Stimulated activated CD8-positive, alpha-beta memory T cell treated with anti-CD3 and anti-CD28 coated beads, Interleukin-12 subunit alpha, Interleukin-12 subunit beta, amount 100 ng/mL, for 24 hours (primary cell): ENCODE results near the gene PTBP3.
"Not testable (repeated sequence)": the region's sequence is repeated elsewhere in the genome, so short reads cannot be mapped to it uniquely, and the experiment has no call there.

Experiments used
- DNase-seq: peaks from one replicate; pipeline ENCODE4 v3.0.0-alpha.2; 2020; ENCODE audit errors: extremely low read depth

The PTBP3 gene

DNA sequence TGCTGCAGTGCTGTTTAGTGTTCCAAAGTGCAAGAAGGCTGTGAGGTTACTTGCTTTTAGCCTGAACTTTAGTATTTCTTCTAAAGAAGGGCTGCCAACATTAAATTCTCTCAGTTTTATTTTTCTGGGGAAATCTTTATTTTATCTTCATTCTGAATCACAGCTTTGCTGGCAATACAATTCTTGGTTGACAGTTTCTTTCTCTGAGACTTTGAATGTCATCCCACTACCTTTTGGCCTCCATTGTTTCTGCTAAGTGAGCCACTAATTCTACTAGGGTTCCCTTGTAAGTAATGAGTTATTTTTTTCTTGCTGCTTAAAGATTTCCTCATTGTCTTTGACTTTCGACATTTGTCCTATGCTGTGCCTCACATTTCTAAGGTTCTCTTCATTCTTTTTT is 126.0 kb downstream of the PTBP3 start:
- DNase-seq = no peak

DNA sequence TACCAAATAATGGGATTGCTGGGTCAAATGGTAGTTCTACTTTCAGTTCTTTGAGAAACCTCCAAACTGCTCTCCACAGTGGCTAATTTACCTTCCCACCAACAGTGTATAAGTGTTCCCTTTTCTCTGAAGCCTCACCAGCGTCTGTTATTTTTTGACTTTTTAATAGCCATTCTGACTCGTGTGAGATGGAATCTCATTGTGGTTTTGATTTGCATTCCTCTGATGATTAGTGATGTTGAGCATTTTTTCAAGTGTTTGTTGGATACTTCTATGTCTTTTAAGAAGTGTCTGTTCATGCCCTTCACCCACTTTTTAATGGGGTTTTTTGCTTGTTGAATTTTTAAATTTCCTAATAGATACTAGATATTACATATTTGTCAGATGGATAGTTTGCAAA is 129.9 kb downstream of the PTBP3 start:
- DNase-seq = no peak

DNA sequence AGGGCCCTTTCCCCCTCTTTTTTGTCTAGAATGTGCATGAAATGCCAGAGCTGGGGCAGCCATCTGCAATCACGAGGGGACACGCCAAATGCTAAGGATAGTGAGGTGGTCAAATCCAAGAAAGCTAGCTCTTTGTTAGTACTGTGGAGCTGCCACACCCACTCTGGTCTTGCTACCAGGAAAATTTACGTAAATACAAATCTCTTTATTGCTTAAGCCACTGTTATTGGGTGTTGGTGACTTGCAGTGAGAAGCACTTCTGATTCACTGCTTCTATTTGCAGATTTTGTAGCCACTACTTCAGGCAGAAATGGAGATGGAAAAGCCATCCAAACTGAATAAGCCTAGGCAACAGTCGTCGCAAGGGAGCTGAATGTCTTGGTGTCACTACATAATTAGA is 132.7 kb downstream of the PTBP3 start:
- DNase-seq = no peak

- DNase-seq = no peak
Measured at GRCh38 chr9:112198646-112199045, 134.8 kb downstream of the PTBP3 start.

- no peak for DNase-seq
Measured at GRCh38 chr9:112194969-112195431, 138.4 kb downstream of the PTBP3 start.

DNA sequence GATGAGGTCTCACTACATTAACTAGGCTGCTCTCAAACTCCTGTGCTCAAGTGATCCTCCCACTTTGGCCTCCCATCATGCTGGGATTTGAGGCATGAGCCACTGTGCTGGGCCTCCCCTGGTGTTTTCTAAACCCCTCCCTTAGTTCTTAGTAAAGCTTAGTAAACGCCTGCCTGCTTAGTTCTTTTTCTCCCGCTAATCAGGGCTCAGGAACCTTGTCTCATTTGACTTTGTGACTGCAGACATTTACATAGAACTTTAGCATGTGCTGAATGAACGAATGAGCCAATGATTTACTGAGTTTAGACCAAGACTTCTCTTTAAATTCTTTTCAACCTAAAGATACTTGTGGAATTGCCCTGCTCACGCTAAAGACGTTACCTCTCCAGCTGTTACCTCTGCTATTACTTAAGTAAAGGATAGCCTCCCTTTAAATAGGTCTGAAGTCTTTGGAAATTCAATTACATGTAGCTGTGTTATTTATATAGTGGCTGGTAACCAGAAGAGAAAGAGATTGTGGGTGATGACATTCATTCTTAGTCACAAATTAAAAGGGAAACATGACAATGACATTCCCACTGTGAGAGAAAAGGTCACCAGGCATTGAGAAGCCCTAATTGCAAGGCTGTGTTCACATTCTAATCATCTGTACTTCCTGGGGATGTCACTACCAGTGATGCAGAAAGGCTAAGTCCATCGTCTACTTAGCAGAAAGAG is 139.7 kb downstream of the PTBP3 start:
- DNase-seq = no peak

- DNase-seq = not testable (repeated sequence)
Measured at GRCh38 chr9:112190320-112190719, 143.1 kb downstream of the PTBP3 start.

DNA sequence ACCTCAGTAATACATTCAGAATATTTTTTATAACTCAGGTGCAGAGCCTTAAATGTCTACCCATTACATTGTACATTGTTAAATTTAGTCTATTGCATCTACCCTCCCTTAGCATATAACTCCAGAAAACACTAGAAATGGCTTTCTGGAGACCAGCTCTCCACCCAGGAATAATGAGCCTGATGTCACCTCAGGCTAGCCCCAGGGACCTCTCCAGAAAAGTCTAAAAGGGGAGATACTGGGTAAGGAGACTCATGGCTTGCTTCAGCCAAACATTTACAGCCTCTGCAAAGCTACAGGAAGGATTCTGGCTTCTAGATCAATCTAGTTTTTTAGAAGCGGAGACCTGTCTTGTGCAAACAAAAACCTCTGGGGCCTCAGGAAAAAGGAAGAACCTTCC is 144.5 kb downstream of the PTBP3 start:
- no peak for DNase-seq

GRCh38 chr9:112187404-112187803 is 146.0 kb downstream of the PTBP3 start:
- no peak for DNase-seq

- DNase-seq = no peak
Measured at GRCh38 chr9:112186695-112187094, 146.7 kb downstream of the PTBP3 start.

- no peak for DNase-seq
Measured at GRCh38 chr9:112184946-112185345, 148.5 kb downstream of the PTBP3 start.

DNA sequence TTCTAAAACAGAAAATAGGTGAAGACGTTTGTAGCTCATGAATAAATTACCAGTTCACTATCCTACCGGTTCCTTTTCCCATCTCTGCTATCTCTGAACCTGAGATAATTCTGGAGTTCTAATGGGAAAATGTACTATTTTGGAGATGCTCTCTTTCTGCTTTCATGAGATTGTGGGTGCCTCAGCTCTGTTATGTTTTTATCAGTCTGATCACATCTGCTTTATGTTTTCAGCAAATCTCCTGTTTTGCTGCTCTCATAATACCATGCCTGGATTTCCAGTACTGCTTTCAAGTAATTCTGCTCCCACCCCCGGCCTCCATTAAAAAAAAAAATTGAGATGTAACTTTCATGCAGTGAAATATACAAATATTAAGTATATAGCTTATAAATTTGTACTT is 149.2 kb downstream of the PTBP3 start:
- no peak for DNase-seq

DNA sequence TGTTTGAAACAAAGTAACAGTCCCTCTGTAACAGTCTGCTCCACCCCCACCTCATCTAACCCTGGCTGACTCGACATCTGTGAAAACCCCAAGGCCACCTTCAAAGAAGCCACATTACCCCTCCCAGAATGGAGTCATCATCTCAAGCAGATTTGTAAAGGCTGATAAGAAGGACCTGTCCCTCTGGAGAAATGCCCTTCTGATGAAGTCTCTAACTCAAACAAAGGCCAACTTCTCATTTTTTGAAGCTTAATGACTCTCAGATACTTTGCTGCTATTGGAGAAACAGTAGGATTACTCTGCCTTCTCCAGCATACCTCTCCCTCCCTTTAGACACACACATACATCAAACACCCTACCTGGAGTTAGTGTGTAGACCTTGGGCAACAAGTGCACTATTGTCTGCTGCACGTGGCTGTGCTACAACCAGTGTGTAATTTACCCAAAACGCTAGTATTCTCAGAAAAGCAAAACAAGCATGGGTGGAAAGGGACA is 153.0 kb downstream of the PTBP3 start:
- no peak for DNase-seq

DNA sequence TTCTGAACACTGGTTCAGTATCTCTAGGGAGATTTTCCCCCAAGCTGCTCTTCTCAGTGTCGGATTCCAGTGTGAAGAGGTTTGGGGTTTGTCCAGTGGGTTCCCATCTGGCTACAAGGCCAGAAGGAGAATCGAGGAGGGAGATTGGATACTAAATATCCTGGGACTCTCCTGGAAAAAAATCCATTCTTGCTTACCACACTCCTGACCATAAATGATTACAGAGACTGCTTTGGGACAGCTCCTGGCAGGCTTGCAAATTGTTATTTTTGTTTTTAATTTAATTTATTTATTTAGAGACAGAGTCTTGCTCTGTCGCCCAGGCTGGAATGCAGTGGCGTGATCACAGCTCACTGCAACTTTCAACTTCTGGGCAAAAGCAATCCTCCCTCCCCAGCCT is 153.6 kb downstream of the PTBP3 start:
- DNase-seq = no peak

- DNase-seq = no peak
Measured at GRCh38 chr9:112176524-112176923, 156.9 kb downstream of the PTBP3 start.

DNA sequence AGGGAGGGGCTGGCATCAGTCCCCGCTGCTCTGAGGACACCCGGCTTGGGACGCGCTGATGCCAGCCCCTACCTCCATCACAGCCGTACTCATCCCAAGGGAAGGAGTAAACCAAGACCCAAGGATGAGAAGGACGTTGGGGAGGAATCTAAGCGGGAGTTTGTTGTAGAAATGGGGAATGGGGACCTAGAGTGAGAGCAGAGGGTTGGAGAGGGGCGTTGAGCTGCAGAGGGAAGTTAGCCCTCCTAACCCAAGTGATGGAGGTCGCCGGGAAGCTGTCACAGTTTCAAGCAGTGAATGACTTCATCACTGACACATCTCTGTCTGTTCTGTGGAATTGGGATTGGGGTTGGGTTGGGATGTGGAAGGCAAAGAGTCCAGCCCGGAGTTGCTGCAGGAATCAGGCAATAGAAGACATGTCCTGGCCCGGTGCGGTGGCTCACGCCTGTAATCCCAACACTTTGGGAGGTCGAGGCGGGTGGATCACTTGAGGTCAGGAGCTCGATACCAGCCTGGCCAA is 157.6 kb downstream of the PTBP3 start:
- no peak for DNase-seq

DNA sequence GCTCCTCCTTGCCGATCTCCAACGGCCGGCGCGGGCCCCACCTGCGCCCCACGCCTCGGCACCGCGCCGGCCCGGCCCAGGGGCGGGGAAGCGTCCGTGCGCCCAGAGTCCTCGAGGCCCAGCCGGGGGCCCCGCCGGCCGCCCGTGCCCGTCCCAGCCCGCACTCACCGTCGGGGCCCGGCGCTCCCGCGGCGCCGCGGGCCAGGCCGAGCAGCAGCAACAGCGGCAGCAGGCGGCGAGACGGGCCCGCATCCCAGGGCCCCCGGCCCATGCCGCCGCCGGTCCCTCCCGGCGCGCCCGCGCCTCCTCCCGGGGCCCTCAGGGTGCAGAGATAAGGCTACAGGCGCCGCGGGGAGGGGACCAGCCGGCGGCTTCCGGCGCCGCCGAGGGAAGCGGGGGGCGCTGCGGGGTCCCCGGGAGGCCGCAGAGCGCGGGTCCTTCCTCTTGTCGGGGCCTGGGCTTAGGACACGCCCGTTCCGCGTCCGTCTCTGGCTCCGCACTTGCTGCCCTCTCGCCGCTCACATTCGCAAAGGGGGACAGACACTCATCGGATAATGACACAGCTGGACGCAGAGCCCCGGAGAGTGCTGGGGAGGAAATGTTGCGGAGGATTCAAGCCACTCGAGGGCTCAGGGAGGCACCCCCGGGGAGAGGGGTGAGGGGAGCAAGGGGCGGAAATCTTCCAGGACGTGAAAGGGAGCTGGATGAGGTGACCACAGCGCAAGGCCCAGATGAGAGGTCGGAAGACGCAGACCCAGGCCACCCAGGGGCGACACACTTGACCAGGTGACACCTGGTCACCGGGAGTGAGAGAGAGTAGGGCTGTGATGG is 158.2 kb downstream of the PTBP3 start, which contains the start of gene SUSD1:
Gene SUSD1, minus strand, starts transcription at position 333 of the 831 bp plus-strand sequence. Its CDS starts 62 bp downstream, at position 271.
- no peak for DNase-seq

DNA sequence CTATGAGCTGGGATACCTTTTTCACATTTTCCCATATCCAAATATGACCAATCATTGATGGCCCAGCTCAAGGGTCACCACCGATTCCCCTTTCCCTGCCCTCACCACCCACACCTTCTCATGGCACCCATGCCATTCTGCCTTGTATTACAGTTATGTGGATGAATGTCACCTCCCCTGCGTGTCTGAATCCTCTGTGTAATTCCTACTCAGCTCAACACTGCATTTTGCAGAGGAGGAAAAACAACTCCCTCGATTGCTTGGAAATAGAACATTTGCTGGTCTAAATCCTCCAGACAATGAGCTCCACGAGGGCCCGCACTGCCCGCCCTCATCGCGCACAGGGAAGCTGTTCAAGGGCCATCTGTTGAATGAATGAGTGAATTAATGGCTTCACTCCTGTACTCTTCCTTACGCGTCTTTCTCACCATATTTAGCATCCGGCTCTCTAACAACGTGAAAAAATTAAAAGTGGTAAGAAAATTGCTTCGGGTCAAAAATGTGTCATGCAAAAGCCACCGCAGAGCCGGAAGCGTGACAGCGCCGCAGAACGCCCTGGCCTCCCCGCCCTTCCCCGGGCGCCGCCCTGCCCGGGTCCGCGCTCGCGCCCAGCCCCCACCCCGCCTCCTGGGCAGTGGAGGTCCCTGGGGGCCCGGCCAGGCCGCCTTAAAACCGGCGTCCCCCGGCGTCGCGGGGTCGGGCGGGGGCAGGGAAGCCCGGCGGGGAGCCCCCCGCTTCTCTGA is 159.0 kb downstream of the PTBP3 start:
- DNase-seq = peak; percentile 39

DNA sequence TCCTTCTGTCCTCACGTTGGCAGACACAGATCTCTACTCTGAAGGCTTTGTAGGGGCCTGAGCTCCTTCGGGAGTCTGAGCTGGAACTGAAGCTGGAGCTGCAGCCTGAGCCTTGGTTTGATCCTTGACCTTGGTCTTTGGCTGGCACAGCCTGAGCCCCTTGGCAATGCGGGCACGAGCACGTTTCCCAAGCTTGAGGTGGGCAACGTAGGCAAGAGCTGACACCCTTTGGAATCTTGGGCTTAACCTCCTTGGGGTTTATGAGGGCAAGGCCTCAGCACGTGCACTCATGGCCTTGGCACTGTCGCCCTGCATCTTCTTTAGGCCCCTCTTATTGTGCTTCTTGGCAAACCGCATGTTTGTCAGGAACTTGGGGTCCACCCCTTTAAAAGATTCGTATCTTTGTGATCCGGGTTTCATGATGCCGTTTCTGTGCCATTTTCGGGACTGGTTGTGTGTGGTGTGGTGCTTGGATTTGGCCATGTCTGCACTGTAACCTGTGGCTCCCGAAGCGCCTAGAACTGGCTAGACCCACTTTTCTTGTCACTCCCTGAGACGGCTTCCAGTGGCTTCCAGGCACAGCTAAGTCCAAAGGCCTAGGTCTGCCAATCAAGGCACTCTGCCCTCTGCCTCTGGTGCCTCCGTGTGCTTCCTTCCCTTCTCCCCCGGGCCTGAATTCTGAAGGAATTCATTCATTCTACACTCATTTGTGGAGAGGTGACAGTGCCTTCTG is 159.8 kb downstream of the PTBP3 start:
- no peak for DNase-seq

DNA sequence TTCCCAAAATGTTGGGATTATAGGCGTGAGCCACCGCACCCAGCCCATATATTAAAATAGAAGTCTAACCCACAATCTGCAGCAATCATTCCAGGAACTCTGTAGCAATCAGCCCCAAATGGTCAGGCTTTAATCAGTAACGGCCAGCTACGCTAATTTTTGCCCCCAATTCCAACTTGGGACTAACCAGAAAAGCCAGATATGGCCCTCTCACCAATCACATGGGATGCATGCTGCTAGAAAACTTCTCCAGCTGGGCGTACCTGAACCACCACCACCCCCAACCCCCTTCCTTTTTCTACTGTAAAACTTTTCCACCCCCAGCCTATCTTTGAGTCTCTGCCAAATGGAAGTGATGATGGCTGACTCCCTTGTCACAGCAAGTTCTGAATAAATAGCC is 162.5 kb downstream of the PTBP3 start:
- DNase-seq = no peak

DNA sequence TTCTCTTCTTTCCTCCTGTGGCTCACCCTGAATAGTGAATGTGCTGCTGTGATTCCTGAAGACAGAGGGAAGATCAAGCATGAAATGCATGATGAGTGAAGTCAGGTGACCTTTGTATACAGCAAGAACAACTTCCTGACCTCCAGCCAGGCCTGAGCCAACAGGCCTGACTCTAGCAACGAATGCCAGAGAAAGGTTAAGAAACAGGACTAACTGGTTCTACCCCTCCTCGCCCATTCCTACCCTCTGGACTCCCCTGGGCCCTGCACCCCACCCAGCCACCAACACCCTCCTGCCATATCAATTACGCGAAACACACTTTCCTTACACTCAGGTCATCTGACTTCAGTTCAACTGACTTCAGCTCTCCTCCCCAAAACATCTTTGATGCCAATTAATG is 163.2 kb downstream of the PTBP3 start:
- DNase-seq = no peak
